Neural cell (in vitro differentiated cells): ENCODE results near the gene KCNIP3. TPM values are rescaled to one million over a fixed set of nuclear protein-coding genes. Genes with fewer than 3 reads are reported as not detected.

ENCODE experiments used
- H2AFZ ChIP-seq: fragments of 200-600, 300-800 bp; sonication (generic), shearing (Covaris generic); 2 replicates; pipeline ENCODE4 v1.6.0; 2014; ENCODE audit warnings: low read depth, mild to moderate bottlenecking, antibody characterized with exemption, low read length, moderate library complexity
- H3F3A ChIP-seq: fragments of 200-600 bp; shearing (Covaris generic); 2 replicates; pipeline ENCODE4 v1.6.1; 2016; ENCODE audit warnings: mild to moderate bottlenecking, moderate library complexity, mixed read lengths, antibody characterized with exemption, low read length; ENCODE audit not compliant: insufficient read depth, poor library complexity, severe bottlenecking
- H3K27ac ChIP-seq: fragments of 200-600, 300-800 bp; sonication (generic), shearing (Covaris generic); 2 replicates; pipeline ENCODE4 v1.5.1; 2014; ENCODE audit warnings: mild to moderate bottlenecking, low read length, moderate library complexity
- H3K27me3 ChIP-seq: fragments of 300-800, 200-600 bp; sonication (generic), shearing (Covaris generic); 2 replicates; pipeline ENCODE4 v1.6.0; 2014; ENCODE audit warnings: mild to moderate bottlenecking, low read depth, low read length, moderate library complexity; ENCODE audit not compliant: insufficient read depth
- H3K36me3 ChIP-seq: fragments of 300-800, 200-600 bp; sonication (generic), shearing (Covaris generic); 2 replicates; pipeline ENCODE4 v1.5.1; 2014; ENCODE audit warnings: mild to moderate bottlenecking, antibody characterized with exemption, low read length, moderate library complexity; ENCODE audit not compliant: insufficient read depth
- H3K4me2 ChIP-seq: fragments of 300-800, 200-600 bp; sonication (generic), shearing (Covaris generic); 2 replicates; pipeline ENCODE4 v1.6.0; 2014; ENCODE audit warnings: mild to moderate bottlenecking, low read length
- H3K4me3 ChIP-seq: fragments of 300-800, 200-600 bp; sonication (generic), shearing (Covaris generic); 2 replicates; pipeline ENCODE4 v1.5.1; 2014; ENCODE audit warnings: mild to moderate bottlenecking, low read length, moderate library complexity
- H3K79me2 ChIP-seq: fragments of 200-600 bp; shearing (Covaris generic); replicated peaks from 2 replicates; pipeline ENCODE4 v1.6.0; 2014; ENCODE audit warnings: mild to moderate bottlenecking, low read length, moderate library complexity; ENCODE audit not compliant: insufficient read depth
- H3K9ac ChIP-seq: fragments of 300-800, 200-600 bp; sonication (generic), shearing (Covaris generic); 2 replicates; pipeline ENCODE4 v1.6.1; 2016; ENCODE audit warnings: mild to moderate bottlenecking, low read length, mixed read lengths
- H3K9me2 ChIP-seq: fragments of 200-600 bp; shearing (Covaris generic); 2 replicates; pipeline ENCODE4 v1.6.1; 2016; ENCODE audit warnings: mild to moderate bottlenecking, low read length, mixed read lengths; ENCODE audit not compliant: insufficient read depth
- H3K9me3 ChIP-seq: fragments of 200-600, 300-800 bp; sonication (generic), shearing (Covaris generic); 2 replicates; pipeline ENCODE4 v1.6.1; 2016; ENCODE audit warnings: mild to moderate bottlenecking, mixed run types, low read length, moderate library complexity, mixed read lengths
- H4K20me1 ChIP-seq: fragments of 200-600 bp; shearing (Covaris generic); 2 replicates; pipeline ENCODE4 v1.6.1; 2016; ENCODE audit warnings: mild to moderate bottlenecking, mixed run types; ENCODE audit not compliant: insufficient read depth
- CTCF ChIP-seq: fragments of 450-650 bp; IDR thresholded peaks from 2 replicates; pipeline ENCODE4 v1.5.1; 2014; ENCODE audit warnings: antibody characterized with exemption, mild to moderate bottlenecking, moderate library complexity; ENCODE audit not compliant: poor library complexity, severe bottlenecking
- EP300 ChIP-seq: fragments of 450-650 bp; conservative IDR thresholded peaks from 2 replicates; pipeline ENCODE4 v1.6.1; 2014; ENCODE audit warnings: antibody characterized with exemption, mild to moderate bottlenecking, moderate library complexity; ENCODE audit not compliant: poor library complexity, severe bottlenecking
- EZH2 ChIP-seq: fragments of 200-600, 300-800 bp; shearing (Covaris generic), sonication (generic); IDR thresholded peaks from 2 replicates; pipeline ENCODE4 v1.6.1; 2014; ENCODE audit warnings: antibody characterized with exemption, low read length, borderline replicate concordance, mild to moderate bottlenecking; ENCODE audit not compliant: insufficient read depth, poor library complexity, severe bottlenecking
- MXI1 ChIP-seq: fragments of 450-650 bp; conservative IDR thresholded peaks from 2 replicates; pipeline ENCODE4 v1.6.1; 2014; ENCODE audit warnings: antibody characterized with exemption, mild to moderate bottlenecking; ENCODE audit not compliant: poor library complexity, severe bottlenecking
- POLR2AphosphoS5 ChIP-seq: IDR thresholded peaks from 2 replicates; pipeline ENCODE4 v1.6.1; 2012
- RAD21 ChIP-seq: fragments of 450-650 bp; conservative IDR thresholded peaks from 2 replicates; pipeline ENCODE4 v1.6.1; 2014; ENCODE audit warnings: antibody characterized with exemption, mild to moderate bottlenecking, moderate library complexity
- REST ChIP-seq: IDR thresholded peaks from 2 replicates; pipeline ENCODE4 v1.6.1; 2012; ENCODE audit warnings: borderline replicate concordance
- SMC3 ChIP-seq: fragments of 450-650 bp; conservative IDR thresholded peaks from 2 replicates; pipeline ENCODE4 v1.6.1; 2014; ENCODE audit warnings: antibody characterized with exemption, mild to moderate bottlenecking, moderate library complexity; ENCODE audit not compliant: poor library complexity
- TAF1 ChIP-seq: IDR thresholded peaks from 2 replicates; pipeline ENCODE4 v1.6.1; 2012; ENCODE audit warnings: low read depth
- polyA plus RNA-seq: library from polyadenylated mRNA; depleted of rRNA; stranded (reverse); fragments of >200 nt; gene quantifications from 2 replicates; pipeline ENCODE4 v1.2.3, GENCODE V29; 2014

Gene KCNIP3
- polyA plus RNA-seq, 1 donor from 2014 or later = not detected

GRCh38 chr2:95353055-95353575, 56.0 kb downstream of the KCNIP3 start:
- Histone ChIP-seq H3K9me2 (no peaks in the 10 kb centered on the region), H3K4me3 (no peak overlapping the region), H2AFZ (no peak overlapping the region), H3K9ac (no peak overlapping the region), H3K9me3 (peaks cover 6% of the 10 kb centered on the region), H3K27me3 (peaks cover 11% of the 10 kb centered on the region), H3F3A (no peaks in the 10 kb centered on the region), H3K79me2 (no peaks in the 10 kb centered on the region), H3K4me2 (no peak overlapping the region), H3K36me3 (no peaks in the 10 kb centered on the region), H3K27ac (no peak overlapping the region), H4K20me1 (no peaks in the 10 kb centered on the region)
- TF ChIP-seq REST (no peak), CTCF (no peak), EZH2 (no peak), RAD21 (no peak), TAF1 (no peak), EP300 (no peak), POLR2AphosphoS5 (no peak), SMC3 (no peak), MXI1 (no peak)

- no peak overlapping the region for H3K4me3 ChIP-seq
Observed at GRCh38 chr2:95353613-95354468, 56.7 kb downstream of the KCNIP3 start.

More at GRCh38 chr2:95353613-95354468, 56.7 kb downstream of the KCNIP3 start:
- H3K27me3 ChIP-seq = peaks cover 3% of the 10 kb centered on the region
- no peak overlapping the region for H3K9ac ChIP-seq
- H3K36me3 ChIP-seq = no peaks in the 10 kb centered on the region
- no peaks in the 10 kb centered on the region for H3F3A ChIP-seq
- peaks cover 6% of the 10 kb centered on the region for H3K9me3 ChIP-seq
- H3K27ac ChIP-seq = no peak overlapping the region
- no peaks in the 10 kb centered on the region for H3K9me2 ChIP-seq
- TF ChIP-seq MXI1 (no peak), POLR2AphosphoS5 (no peak), RAD21 (no peak), SMC3 (no peak), TAF1 (no peak), EZH2 (no peak), EP300 (no peak), REST (no peak), CTCF (no peak)
- no peaks in the 10 kb centered on the region for H4K20me1 ChIP-seq
- H3K4me2 ChIP-seq = no peak overlapping the region
- H2AFZ ChIP-seq = no peak overlapping the region
- H3K79me2 ChIP-seq = no peaks in the 10 kb centered on the region
